C4-2B (cell line): ENCODE results near the gene ATP9A.

Experiments used
- ZFX ChIP-seq: fragments of 450-650 bp; IDR thresholded peaks from 2 replicates; pipeline ENCODE4 v1.6.1; 2017
- TF ChIP-seq, protein P1 (sequence below): fragments of 450-650 bp; conservative IDR thresholded peaks from 2 replicates; pipeline ENCODE4 v1.5.1; 2017; ENCODE audit warnings: mild to moderate bottlenecking

DNA sequence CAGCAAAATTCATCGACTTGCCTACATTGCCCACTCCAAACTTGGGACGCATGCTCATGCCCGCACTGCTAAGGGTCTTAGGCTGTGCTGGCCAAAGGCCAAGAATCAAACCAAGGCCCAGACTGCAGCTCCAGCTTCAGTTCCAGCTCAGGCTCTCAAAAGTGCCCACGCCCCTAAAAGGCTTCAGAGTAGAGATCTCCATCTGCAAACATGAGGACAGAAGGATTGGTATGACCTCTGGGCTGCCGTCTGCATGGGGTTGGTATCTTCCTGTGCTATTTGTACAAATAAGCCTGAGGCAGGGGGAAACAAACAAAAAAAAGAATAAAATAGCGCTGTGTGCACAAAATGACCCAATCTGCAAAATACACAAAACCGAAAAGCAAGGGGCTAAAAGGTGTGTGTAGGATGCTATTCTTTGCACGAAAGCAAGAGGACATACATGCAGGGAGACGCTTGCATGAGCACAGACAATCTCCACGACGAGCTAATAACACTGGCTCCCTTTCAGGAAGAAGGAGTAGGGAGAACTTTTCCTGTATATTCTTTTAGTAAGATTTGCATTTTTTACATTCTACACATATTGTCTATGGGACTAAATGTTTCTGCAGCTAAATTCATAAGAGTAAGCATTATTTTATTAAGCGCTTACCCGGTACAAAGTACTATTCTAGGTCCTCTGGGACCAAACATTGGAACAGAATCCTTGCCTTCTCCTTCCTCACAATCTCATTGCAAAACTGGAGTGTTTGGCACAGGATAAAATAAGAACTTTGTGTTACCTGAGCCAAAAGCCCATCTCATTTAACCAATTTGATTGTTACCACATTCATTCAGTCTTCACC is 33.1 kb downstream of the ATP9A start:
- TF ChIP-seq, protein P1, sequence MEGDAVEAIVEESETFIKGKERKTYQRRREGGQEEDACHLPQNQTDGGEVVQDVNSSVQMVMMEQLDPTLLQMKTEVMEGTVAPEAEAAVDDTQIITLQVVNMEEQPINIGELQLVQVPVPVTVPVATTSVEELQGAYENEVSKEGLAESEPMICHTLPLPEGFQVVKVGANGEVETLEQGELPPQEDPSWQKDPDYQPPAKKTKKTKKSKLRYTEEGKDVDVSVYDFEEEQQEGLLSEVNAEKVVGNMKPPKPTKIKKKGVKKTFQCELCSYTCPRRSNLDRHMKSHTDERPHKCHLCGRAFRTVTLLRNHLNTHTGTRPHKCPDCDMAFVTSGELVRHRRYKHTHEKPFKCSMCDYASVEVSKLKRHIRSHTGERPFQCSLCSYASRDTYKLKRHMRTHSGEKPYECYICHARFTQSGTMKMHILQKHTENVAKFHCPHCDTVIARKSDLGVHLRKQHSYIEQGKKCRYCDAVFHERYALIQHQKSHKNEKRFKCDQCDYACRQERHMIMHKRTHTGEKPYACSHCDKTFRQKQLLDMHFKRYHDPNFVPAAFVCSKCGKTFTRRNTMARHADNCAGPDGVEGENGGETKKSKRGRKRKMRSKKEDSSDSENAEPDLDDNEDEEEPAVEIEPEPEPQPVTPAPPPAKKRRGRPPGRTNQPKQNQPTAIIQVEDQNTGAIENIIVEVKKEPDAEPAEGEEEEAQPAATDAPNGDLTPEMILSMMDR = no peak
- no peak for TF ChIP-seq ZFX
